HG03565 (cell line): Measurements from ENCODE around the gene SLC35D2.
"Not testable (repeated sequence)": the region's sequence is repeated elsewhere in the genome, so short reads cannot be mapped to it uniquely, and the experiment has no call there.

Experiments used
- ATAC-seq: cut with Tn5 transposase; IDR thresholded peaks from one replicate; pipeline ENCODE4 v1.9.1; 2021; ENCODE audit warnings: mild to moderate bottlenecking, moderate library complexity; ENCODE audit not compliant: unreplicated experiment

The SLC35D2 gene

GRCh38 chr9:96317335-96317980 lies 66.1 kb downstream of the SLC35D2 start:
- no peak for ATAC-seq

GRCh38 chr9:96309850-96310249 lies 73.7 kb downstream of the SLC35D2 start:
- ATAC-seq: no peak

GRCh38 chr9:96306958-96307357 lies 76.6 kb downstream of the SLC35D2 start:
- ATAC-seq: not testable (repeated sequence)

GRCh38 chr9:96305171-96305570 lies 78.3 kb downstream of the SLC35D2 start:
- no peak for ATAC-seq

- no peak for ATAC-seq
Observed at GRCh38 chr9:96304230-96304629, 79.3 kb downstream of the SLC35D2 start.

- ATAC-seq: no peak
Observed at GRCh38 chr9:96302021-96302420, 81.5 kb downstream of the SLC35D2 start, which contains the start of gene HSD17B3. Gene HSD17B3, minus strand, starts transcription at chr9:96302176. Its CDS starts 72 bp downstream, at chr9:96302104.

- no peak for ATAC-seq
Observed at GRCh38 chr9:96299823-96300222, 83.7 kb downstream of the SLC35D2 start.

GRCh38 chr9:96294159-96294545 lies 89.4 kb downstream of the SLC35D2 start:
- ATAC-seq: no peak

GRCh38 chr9:96293498-96294158 lies 89.9 kb downstream of the SLC35D2 start:
- ATAC-seq: no peak

- no peak for ATAC-seq
Observed at GRCh38 chr9:96289392-96289791, 94.1 kb downstream of the SLC35D2 start.

GRCh38 chr9:96281641-96282040 lies 101.9 kb downstream of the SLC35D2 start:
- no peak for ATAC-seq

- ATAC-seq: no peak
Observed at GRCh38 chr9:96279932-96280331, 103.6 kb downstream of the SLC35D2 start.

- no peak for ATAC-seq
Observed at GRCh38 chr9:96274939-96275338, 108.6 kb downstream of the SLC35D2 start.
